CD4-positive, alpha-beta memory T cell (primary cell): ENCODE data around the gene BRF1. TPM values are rescaled to one million over a fixed set of nuclear protein-coding genes. Genes with fewer than 3 reads are reported as not detected.

Experiments used
- CTCF ChIA-PET: fragments of 350-600 bp; sonication (Branson Sonifier 250); formaldehyde crosslinking; loops from one replicate; lab custom pipeline; 2021; ENCODE audit warnings: inconsistent platforms; ENCODE audit not compliant: partially characterized antibody; lab: Charles Lee
- POLR2A ChIA-PET: fragments of 350-600 bp; sonication (Branson Sonifier 250); formaldehyde crosslinking; loops from one replicate; lab custom pipeline; 2021; ENCODE audit not compliant: partially characterized antibody; lab: Charles Lee
- DNase-seq, 5 donors: peaks; one replicate each; pipeline versions ENCODE4 v3.0.0 to v3.0.0-alpha.2; 2020 to 2022; ENCODE audit warnings: mixed read lengths in 1 of 5
- H3K27ac ChIP-seq: one replicate; pipeline ENCODE4 v1.7.0; 2013; ENCODE audit warnings: low read depth, low read length
- H3K27me3 ChIP-seq: 2 replicates; pipeline ENCODE4 v1.7.0; 2013; ENCODE audit warnings: mild to moderate bottlenecking, low read length, moderate library complexity; ENCODE audit not compliant: insufficient read depth
- H3K36me3 ChIP-seq: 2 replicates; pipeline ENCODE4 v1.7.0; 2013; ENCODE audit warnings: mild to moderate bottlenecking, low read length, moderate library complexity; ENCODE audit not compliant: insufficient read depth
- H3K4me1 ChIP-seq: 2 replicates; pipeline ENCODE4 v1.7.0; 2013; ENCODE audit warnings: mild to moderate bottlenecking, low read length, moderate library complexity; ENCODE audit not compliant: insufficient read depth
- H3K4me3 ChIP-seq, 2 donors: one replicate each; pipeline ENCODE4 v1.7.0; 2013; ENCODE audit warnings: low read length in 2 of 2, mild to moderate bottlenecking in 1 of 2
- H3K9me3 ChIP-seq, 2 donors: one replicate each; pipeline ENCODE4 v1.7.0; 2013; ENCODE audit warnings: low read length in 2 of 2, control low read depth in 1 of 2; ENCODE audit not compliant: control insufficient read depth in 1 of 2
- H3K27ac Mint-ChIP-seq, 7 donors: one replicate each; pipeline ENCODE4 v1.8.0; 2020 to 2021; ENCODE audit warnings: mixed read lengths in 7 of 7, mild to moderate bottlenecking in 6 of 7, inconsistent platforms in 3 of 7, moderate library complexity in 3 of 7
- H3K27me3 Mint-ChIP-seq, 2 donors: one replicate each; pipeline ENCODE4 v1.8.0; 2020 to 2021; ENCODE audit warnings: mixed read lengths in 2 of 2
- H3K36me3 Mint-ChIP-seq, 2 donors: one replicate each; pipeline ENCODE4 v1.8.0; 2020 to 2021; ENCODE audit warnings: mixed read lengths in 2 of 2, inconsistent platforms in 1 of 2, mild to moderate bottlenecking in 1 of 2
- H3K4me1 Mint-ChIP-seq, 4 donors: one replicate each; pipeline ENCODE4 v1.8.0; 2020 to 2021; ENCODE audit warnings: mixed read lengths in 4 of 4, mild to moderate bottlenecking in 1 of 4
- H3K4me3 Mint-ChIP-seq, 8 donors: one replicate each; pipeline ENCODE4 v1.8.0; 2020 to 2021; ENCODE audit warnings: mixed read lengths in 8 of 8, mild to moderate bottlenecking in 7 of 8, moderate library complexity in 6 of 8, inconsistent platforms in 3 of 8
- H3K9me3 Mint-ChIP-seq, 8 donors: one replicate each; pipeline ENCODE4 v1.8.0; 2020 to 2021; ENCODE audit warnings: mixed read lengths in 8 of 8, mild to moderate bottlenecking in 5 of 8, inconsistent platforms in 3 of 8, moderate library complexity in 1 of 8
- intact Hi-C: fragments of 100-400 bp; cut with micrococcal nuclease; formaldehyde crosslinking; loops from one replicate; pipeline ENCODE4 v1.15.1; 2023
- polyA plus RNA-seq, 2 donors: library from polyadenylated mRNA; unstranded; fragments of 300-500 nt; fragmentation: Illumina TruSeq; gene quantifications; one replicate each; pipeline ENCODE4 v1.2.3, GENCODE V29; 2021
- total RNA-seq, 2 experiments: library from RNA; stranded (reverse); gene quantifications; one replicate each; pipeline ENCODE4 v1.2.3, GENCODE V29; 2021

The BRF1 gene
- total and polyA plus RNA-seq, 4 experiments from 2014 or later, result 3.0 to 56.0 (median 30.0) TPM

- peak in 1 of 5 donors; percentile 7 for DNase-seq
- intact Hi-C loops, result no loop called here
- H3K27me3 ChIP-seq, result no peaks in the 10 kb centered on the region
- peaks cover 10% of the 10 kb centered on the region for H3K4me1 ChIP-seq
- no peak overlapping the region for H3K27ac Mint-ChIP-seq
- H3K4me3 ChIP-seq, result no peak overlapping the region
- no peaks in the 10 kb centered on the region for H3K9me3 ChIP-seq
- H3K4me1 Mint-ChIP-seq, result peaks cover 9 to 22% (median 14%) of the 10 kb centered on the region in 4 donors
- H3K27me3 Mint-ChIP-seq, result no peaks in the 10 kb centered on the region
- peaks cover 4 to 31% of the 10 kb centered on the region in 2 donors for H3K36me3 Mint-ChIP-seq
- peaks cover 10% of the 10 kb centered on the region for H3K36me3 ChIP-seq
- ChIA-PET POLR2A (interaction anchor here (1.9 kb wide), 1 partner anchor 46 kb away, joined by 5 read pairs; the partner anchor contains the start of gene BRF1), CTCF (no interaction called here)
- H3K4me3 Mint-ChIP-seq, result no peak overlapping the region
- no peak overlapping the region for H3K27ac ChIP-seq
- H3K9me3 Mint-ChIP-seq, result no peaks in the 10 kb centered on the region
These were observed 45.7 kb downstream of the BRF1 start for GRCh38 chr14:105255021-105255507.

- CTCF ChIA-PET, result no interaction called here
These were observed 47.5 kb downstream of the BRF1 start for GRCh38 chr14:105253329-105253682.

GRCh38 chr14:105252552-105253328, 48.1 kb downstream of the BRF1 start:
- Histone ChIP-seq H3K9me3 (no peaks in the 10 kb centered on the region), H3K4me1 (peaks cover 22% of the 10 kb centered on the region), H3K36me3 (peaks cover 10% of the 10 kb centered on the region), H3K4me3 (no peak overlapping the region), H3K27ac (no peak overlapping the region), H3K27me3 (no peaks in the 10 kb centered on the region)
- peak in 1 of 5 donors; percentile 10 for DNase-seq
- Mint-ChIP-seq H3K9me3 (no peaks in the 10 kb centered on the region), H3K4me3 (no peak overlapping the region), H3K36me3 (peaks cover 0 to 29% of the 10 kb centered on the region in 2 donors), H3K4me1 (peaks cover 10 to 32% (median 14%) of the 10 kb centered on the region in 4 donors), H3K27me3 (no peaks in the 10 kb centered on the region), H3K27ac (peak overlapping the region in 4 of 7 donors; percentile 18 to 79 (median 40))
- ChIA-PET CTCF (no interaction called here), POLR2A (no interaction called here)
- intact Hi-C loops, result no loop called here

More at GRCh38 chr14:105253329-105253682, 47.5 kb downstream of the BRF1 start:
- Histone ChIP-seq H3K27me3 (no peaks in the 10 kb centered on the region), H3K27ac (no peak overlapping the region), H3K9me3 (no peaks in the 10 kb centered on the region), H3K4me1 (peaks cover 20% of the 10 kb centered on the region), H3K4me3 (no peak overlapping the region), H3K36me3 (peaks cover 10% of the 10 kb centered on the region)
- Mint-ChIP-seq H3K4me3 (no peak overlapping the region), H3K4me1 (peaks cover 12 to 32% (median 16%) of the 10 kb centered on the region in 4 donors), H3K27ac (peak overlapping the region in 1 of 7 donors; percentile 50), H3K36me3 (peaks cover 0 to 29% of the 10 kb centered on the region in 2 donors), H3K9me3 (no peaks in the 10 kb centered on the region), H3K27me3 (no peaks in the 10 kb centered on the region)
- intact Hi-C loops, result no loop called here
- DNase-seq, result peak in 1 of 5 donors; percentile 22
- POLR2A ChIA-PET, result no interaction called here

GRCh38 chr14:105251920-105252319, 48.9 kb downstream of the BRF1 start:
- DNase-seq, result peak in 1 of 5 donors; percentile 11
- Mint-ChIP-seq H3K27ac (peak overlapping the region in 5 of 7 donors; percentile 5 to 82 (median 70)), H3K36me3 (peaks cover 0 to 27% of the 10 kb centered on the region in 2 donors), H3K27me3 (no peaks in the 10 kb centered on the region), H3K4me1 (peaks cover 9 to 32% (median 10%) of the 10 kb centered on the region in 4 donors), H3K9me3 (no peaks in the 10 kb centered on the region), H3K4me3 (no peak overlapping the region)
- ChIA-PET POLR2A (no interaction called here), CTCF (no interaction called here)
- Histone ChIP-seq H3K27ac (no peak overlapping the region), H3K36me3 (peaks cover 10% of the 10 kb centered on the region), H3K9me3 (no peaks in the 10 kb centered on the region), H3K4me3 (no peak overlapping the region), H3K4me1 (peaks cover 19% of the 10 kb centered on the region), H3K27me3 (no peaks in the 10 kb centered on the region)
- intact Hi-C loops, result no loop called here

- intact Hi-C loops, result no loop called here
- POLR2A ChIA-PET, result no interaction called here
- H3K27ac ChIP-seq, result no peak overlapping the region
These were observed 49.8 kb downstream of the BRF1 start for GRCh38 chr14:105250986-105251385.

GRCh38 chr14:105250008-105250366, 50.8 kb downstream of the BRF1 start:
- H3K4me1 ChIP-seq, result peaks cover 19% of the 10 kb centered on the region
- peak in 1 of 5 donors; percentile 33 for DNase-seq
- Mint-ChIP-seq H3K36me3 (peaks cover 0 to 27% of the 10 kb centered on the region in 2 donors), H3K27me3 (no peaks in the 10 kb centered on the region), H3K9me3 (no peaks in the 10 kb centered on the region), H3K4me1 (peaks cover 15 to 44% (median 19%) of the 10 kb centered on the region in 4 donors), H3K27ac (peak overlapping the region; percentile 53 to 91 (median 78)), H3K4me3 (peak overlapping the region; percentile 30 to 80 (median 64))
- ChIA-PET POLR2A (interaction anchor here (2.3 kb wide), 1 partner anchor 44 kb away, joined by 14 read pairs; no protein-coding TSS in a partner anchor), CTCF (no interaction called here)
- intact Hi-C loops, result no loop called here
- no peak overlapping the region for H3K27ac ChIP-seq
- no peak overlapping the region for H3K4me3 ChIP-seq
- H3K27me3 ChIP-seq, result no peaks in the 10 kb centered on the region
- no peaks in the 10 kb centered on the region for H3K9me3 ChIP-seq
- H3K36me3 ChIP-seq, result peaks cover 10% of the 10 kb centered on the region

More at GRCh38 chr14:105250986-105251385, 49.8 kb downstream of the BRF1 start:
- Mint-ChIP-seq H3K9me3 (no peaks in the 10 kb centered on the region), H3K4me3 (peak overlapping the region in 7 of 8 donors; percentile 31 to 59 (median 51)), H3K4me1 (peaks cover 9 to 37% (median 12%) of the 10 kb centered on the region in 4 donors), H3K36me3 (peaks cover 0 to 27% of the 10 kb centered on the region in 2 donors), H3K27me3 (no peaks in the 10 kb centered on the region), H3K27ac (peak overlapping the region; percentile 19 to 91 (median 68))
- no peaks in the 10 kb centered on the region for H3K27me3 ChIP-seq
- H3K9me3 ChIP-seq, result no peaks in the 10 kb centered on the region
- H3K36me3 ChIP-seq, result peaks cover 10% of the 10 kb centered on the region
- no peak for DNase-seq
- CTCF ChIA-PET, result no interaction called here
- no peak overlapping the region for H3K4me3 ChIP-seq
- H3K4me1 ChIP-seq, result peaks cover 19% of the 10 kb centered on the region
